Spleen (tissue), 7 donors: ENCODE data around the gene HIF3A.
"Not testable (repeated sequence)": the region's sequence is repeated elsewhere in the genome, so short reads cannot be mapped to it uniquely, and the experiment has no call there.

Source experiments
- CTCF ChIP-seq, 11 experiments: fragments of 200-600 bp in 7 of 11; fragments of 450-650 bp in 4 of 11; sonication (generic) in 4 of 11; IDR thresholded peaks in 8 of 11; conservative IDR thresholded peaks in 3 of 11; 1 replicate in 7 of 11; 2 replicates in 4 of 11; pipeline versions ENCODE4 v1.4.0 to v1.8.0; 2016 to 2021; ENCODE audit warnings: antibody characterized with exemption in 11 of 11, inconsistent platforms in 4 of 11, mild to moderate bottlenecking in 1 of 11
- POLR2AphosphoS5 ChIP-seq, 3 donors: sonication (generic); formaldehyde crosslinking; IDR thresholded peaks; one replicate each; pipeline ENCODE4 v1.5.1; 2017; ENCODE audit warnings: antibody characterized with exemption in 3 of 3
- donor health status: DM: no; HTN: no; CAD: no; lungs with moderate emphysema.
- donor health status: DM: no; HTN: no; CAD: no.
- donor health status: DM: no; HTN: no; CAD: no.

DNA sequence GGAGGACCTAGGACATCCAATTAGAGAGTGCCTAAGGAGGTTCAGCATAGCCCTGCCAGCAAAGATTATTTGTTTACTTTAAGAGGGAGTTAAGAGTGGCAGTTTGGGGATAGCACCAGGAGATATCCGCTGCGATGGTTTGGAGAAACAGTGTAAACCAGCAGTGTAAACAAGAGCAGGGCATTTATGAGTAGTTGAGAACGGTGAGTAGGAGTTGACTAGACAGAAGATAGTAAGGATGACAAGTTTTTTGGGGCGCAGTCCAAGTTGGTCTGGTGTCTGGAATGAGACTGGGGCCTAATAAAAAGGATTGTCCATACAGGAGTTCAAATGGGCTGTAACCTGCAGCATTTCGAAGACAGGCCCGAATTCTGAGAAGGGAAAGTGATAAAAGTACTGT, 22.9 kb upstream of the HIF3A start:
- TF ChIP-seq POLR2AphosphoS5 (IDR thresholded peaks at IDR 0.05); CTCF (IDR thresholded peaks at IDR 0.05 in 8 of 11, conservative IDR thresholded peaks at IDR 0.05 in 3 of 11): not testable (repeated sequence)
